Neural progenitor cell (in vitro differentiated cells): Measurements from ENCODE around the gene GRIK3.

Experiments
- EZH2 ChIP-seq: fragments of 200-600 bp; sonication (generic); IDR thresholded peaks from 2 replicates; pipeline ENCODE4 v1.6.1; 2017; ENCODE audit warnings: antibody characterized with exemption, mild to moderate bottlenecking, moderate library complexity
- TF ChIP-seq, protein P1 (sequence below): fragments of 200-600 bp; sonication (generic); IDR thresholded peaks from 2 replicates; pipeline ENCODE4 v1.5.1; 2017; ENCODE audit warnings: antibody characterized with exemption, mild to moderate bottlenecking

- TF ChIP-seq, protein P1, sequence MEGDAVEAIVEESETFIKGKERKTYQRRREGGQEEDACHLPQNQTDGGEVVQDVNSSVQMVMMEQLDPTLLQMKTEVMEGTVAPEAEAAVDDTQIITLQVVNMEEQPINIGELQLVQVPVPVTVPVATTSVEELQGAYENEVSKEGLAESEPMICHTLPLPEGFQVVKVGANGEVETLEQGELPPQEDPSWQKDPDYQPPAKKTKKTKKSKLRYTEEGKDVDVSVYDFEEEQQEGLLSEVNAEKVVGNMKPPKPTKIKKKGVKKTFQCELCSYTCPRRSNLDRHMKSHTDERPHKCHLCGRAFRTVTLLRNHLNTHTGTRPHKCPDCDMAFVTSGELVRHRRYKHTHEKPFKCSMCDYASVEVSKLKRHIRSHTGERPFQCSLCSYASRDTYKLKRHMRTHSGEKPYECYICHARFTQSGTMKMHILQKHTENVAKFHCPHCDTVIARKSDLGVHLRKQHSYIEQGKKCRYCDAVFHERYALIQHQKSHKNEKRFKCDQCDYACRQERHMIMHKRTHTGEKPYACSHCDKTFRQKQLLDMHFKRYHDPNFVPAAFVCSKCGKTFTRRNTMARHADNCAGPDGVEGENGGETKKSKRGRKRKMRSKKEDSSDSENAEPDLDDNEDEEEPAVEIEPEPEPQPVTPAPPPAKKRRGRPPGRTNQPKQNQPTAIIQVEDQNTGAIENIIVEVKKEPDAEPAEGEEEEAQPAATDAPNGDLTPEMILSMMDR = no peak
- TF ChIP-seq EZH2 = no peak
These were observed 114.7 kb downstream of the GRIK3 start for GRCh38 chr1:36919491-36920145.
